ENCODE results near the gene CYP1A2.
"Not testable (repeated sequence)": the region's sequence is repeated elsewhere in the genome, so short reads cannot be mapped to it uniquely, and the experiment has no call there.

DNA sequence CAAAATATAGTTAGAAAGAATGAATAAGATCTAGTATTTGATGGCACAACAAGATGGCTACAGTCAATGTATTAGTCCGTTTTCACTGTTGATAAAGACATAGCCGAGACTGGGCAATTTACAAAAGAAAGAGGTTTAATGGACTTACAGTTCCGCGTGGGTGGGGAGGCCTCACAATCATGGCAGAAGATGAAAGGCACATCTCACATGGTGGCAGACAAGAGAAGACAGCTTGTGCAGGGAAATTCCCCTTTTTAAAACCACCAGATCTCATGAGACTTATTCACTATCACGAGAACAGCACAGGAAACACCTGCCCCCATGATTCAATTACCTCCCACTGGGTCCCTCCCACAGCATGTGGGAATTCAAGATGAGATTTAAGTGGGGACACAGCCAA lies 10.4 kb upstream of the CYP1A2 start:
- TF ChIP-seq, protein P1, sequence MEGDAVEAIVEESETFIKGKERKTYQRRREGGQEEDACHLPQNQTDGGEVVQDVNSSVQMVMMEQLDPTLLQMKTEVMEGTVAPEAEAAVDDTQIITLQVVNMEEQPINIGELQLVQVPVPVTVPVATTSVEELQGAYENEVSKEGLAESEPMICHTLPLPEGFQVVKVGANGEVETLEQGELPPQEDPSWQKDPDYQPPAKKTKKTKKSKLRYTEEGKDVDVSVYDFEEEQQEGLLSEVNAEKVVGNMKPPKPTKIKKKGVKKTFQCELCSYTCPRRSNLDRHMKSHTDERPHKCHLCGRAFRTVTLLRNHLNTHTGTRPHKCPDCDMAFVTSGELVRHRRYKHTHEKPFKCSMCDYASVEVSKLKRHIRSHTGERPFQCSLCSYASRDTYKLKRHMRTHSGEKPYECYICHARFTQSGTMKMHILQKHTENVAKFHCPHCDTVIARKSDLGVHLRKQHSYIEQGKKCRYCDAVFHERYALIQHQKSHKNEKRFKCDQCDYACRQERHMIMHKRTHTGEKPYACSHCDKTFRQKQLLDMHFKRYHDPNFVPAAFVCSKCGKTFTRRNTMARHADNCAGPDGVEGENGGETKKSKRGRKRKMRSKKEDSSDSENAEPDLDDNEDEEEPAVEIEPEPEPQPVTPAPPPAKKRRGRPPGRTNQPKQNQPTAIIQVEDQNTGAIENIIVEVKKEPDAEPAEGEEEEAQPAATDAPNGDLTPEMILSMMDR (conservative IDR thresholded peaks at IDR 0.05; ENCODE audit: low read depth, low read length) = not testable (repeated sequence)
- not testable (repeated sequence) for TF ChIP-seq EZH2phosphoT487 (IDR thresholded peaks at IDR 0.05; ENCODE audit: borderline replicate concordance, low read length)
